ENCODE results near the gene MICALL1. TPM values are rescaled to one million over a fixed set of nuclear protein-coding genes. Genes with fewer than 3 reads are reported as not detected.

The MICALL1 gene
- total RNA-seq, 4 donors from 2014 or later: 26.8 to 87.2 (median 37.3) TPM

DNA sequence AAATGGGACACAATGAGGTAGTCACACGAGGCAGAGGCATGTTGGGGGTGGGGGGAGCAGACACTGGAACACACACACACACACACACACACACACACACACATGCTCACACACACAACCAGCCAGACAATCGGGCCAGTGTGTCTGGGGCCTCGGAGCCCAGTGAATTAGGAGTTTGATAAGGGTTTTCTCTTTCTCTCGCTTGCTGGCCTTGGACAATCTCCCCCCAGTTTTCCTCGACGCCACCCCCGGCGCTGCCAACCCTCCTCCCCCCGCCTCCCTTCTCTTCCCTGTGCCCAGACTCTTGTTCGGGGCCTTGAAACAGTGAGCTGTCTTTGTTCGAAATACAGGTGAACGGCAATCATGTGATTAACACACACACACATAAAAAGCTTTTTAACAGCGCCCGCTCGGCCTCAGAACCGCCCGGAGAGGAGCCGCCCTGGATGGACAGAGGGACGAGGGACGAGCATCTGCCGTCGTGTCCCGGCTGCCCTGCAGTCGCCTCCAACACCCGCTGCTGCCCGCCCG, 79.7 kb downstream of the MICALL1 start:
- intact Hi-C loops (cut with DNase I; ENCODE audit: low total_unique reads): no loop called here
- H3K27ac ChIP-seq: peak overlapping the region in 2 of 4 donors; percentile 37 to 40

DNA sequence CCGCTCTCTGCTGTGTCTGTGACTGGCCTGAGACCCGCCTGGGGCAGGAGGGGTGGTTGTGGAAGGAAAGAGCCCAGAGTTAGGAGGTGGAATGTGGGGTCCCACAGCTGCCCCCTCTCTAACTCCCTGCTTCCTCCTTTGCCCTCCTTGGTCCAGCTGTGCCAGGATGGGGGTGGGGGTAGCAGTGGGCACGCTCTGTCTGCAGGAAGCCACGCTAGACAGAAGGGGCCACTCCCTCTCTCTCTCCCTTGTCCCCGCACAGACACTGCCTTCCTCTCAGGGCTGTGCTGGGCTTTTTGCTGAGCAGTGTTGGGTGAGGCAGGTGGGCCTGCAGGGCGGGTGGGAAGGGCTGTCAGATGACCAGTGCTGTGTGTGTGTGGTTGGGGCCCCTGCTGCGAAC, 80.3 kb downstream of the MICALL1 start:
- DNase-seq: no peak
- in situ Hi-C loops (cut with MboI; ENCODE audit: low pct_ligation_motif_present in 1 of 4, low pct_unique_long_range_greater_than_20kb in 1 of 4, low sequenced_read_pairs in 3 of 4) (no loop called here), intact Hi-C loops (cut with DNase I; ENCODE audit: low total_unique reads) (no loop called here)
- Histone ChIP-seq H3K27ac (peak overlapping the region in 2 of 4 donors; percentile 37 to 40), H3K27me3 (no peaks in the 10 kb centered on the region), H3K4me3 (no peak overlapping the region), H3K36me3 (no peaks in the 10 kb centered on the region), H3K9me3 (no peaks in the 10 kb centered on the region), H3K4me1 (peaks cover 0 to 9% (median 2%) of the 10 kb centered on the region in 4 donors)
- WGBS, 2 donors (ENCODE audit: low coverage in 1 of 2): 74% methylated on average over 6 of the region's 7 CpGs; no CpG with 5 or more reads in 1 of the 2 donors
- TF ChIP-seq POLR2AphosphoS5 (IDR thresholded peaks at IDR 0.05): no peak
- TF ChIP-seq POLR2A (IDR thresholded peaks at IDR 0.05): no peak
- TF ChIP-seq EP300 (IDR thresholded peaks at IDR 0.05; ENCODE audit: low read depth): no peak
- TF ChIP-seq, protein P1, sequence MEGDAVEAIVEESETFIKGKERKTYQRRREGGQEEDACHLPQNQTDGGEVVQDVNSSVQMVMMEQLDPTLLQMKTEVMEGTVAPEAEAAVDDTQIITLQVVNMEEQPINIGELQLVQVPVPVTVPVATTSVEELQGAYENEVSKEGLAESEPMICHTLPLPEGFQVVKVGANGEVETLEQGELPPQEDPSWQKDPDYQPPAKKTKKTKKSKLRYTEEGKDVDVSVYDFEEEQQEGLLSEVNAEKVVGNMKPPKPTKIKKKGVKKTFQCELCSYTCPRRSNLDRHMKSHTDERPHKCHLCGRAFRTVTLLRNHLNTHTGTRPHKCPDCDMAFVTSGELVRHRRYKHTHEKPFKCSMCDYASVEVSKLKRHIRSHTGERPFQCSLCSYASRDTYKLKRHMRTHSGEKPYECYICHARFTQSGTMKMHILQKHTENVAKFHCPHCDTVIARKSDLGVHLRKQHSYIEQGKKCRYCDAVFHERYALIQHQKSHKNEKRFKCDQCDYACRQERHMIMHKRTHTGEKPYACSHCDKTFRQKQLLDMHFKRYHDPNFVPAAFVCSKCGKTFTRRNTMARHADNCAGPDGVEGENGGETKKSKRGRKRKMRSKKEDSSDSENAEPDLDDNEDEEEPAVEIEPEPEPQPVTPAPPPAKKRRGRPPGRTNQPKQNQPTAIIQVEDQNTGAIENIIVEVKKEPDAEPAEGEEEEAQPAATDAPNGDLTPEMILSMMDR (IDR thresholded peaks at IDR 0.05): no peak

More for the DNA sequence above, 79.7 kb downstream of the MICALL1 start:
- 84 to 90% methylated on average over 8 to 27 of the region's 27 CpGs for WGBS, 2 donors (ENCODE audit: low coverage in 1 of 2)
- DNase-seq: no peak
- Histone ChIP-seq H3K27me3 (no peaks in the 10 kb centered on the region), H3K4me3 (no peak overlapping the region), H3K4me1 (peaks cover 0 to 14% (median 4%) of the 10 kb centered on the region in 4 donors), H3K36me3 (no peaks in the 10 kb centered on the region), H3K9me3 (no peaks in the 10 kb centered on the region)
- TF ChIP-seq EP300 (IDR thresholded peaks at IDR 0.05; ENCODE audit: low read depth) (no peak), POLR2AphosphoS5 (IDR thresholded peaks at IDR 0.05) (no peak), POLR2A (IDR thresholded peaks at IDR 0.05) (no peak)
- TF ChIP-seq, protein P1 (IDR thresholded peaks at IDR 0.05): no peak
- in situ Hi-C loops (cut with MboI; ENCODE audit: low pct_ligation_motif_present in 1 of 4, low pct_unique_long_range_greater_than_20kb in 1 of 4, low sequenced_read_pairs in 3 of 4): no loop called here

DNA sequence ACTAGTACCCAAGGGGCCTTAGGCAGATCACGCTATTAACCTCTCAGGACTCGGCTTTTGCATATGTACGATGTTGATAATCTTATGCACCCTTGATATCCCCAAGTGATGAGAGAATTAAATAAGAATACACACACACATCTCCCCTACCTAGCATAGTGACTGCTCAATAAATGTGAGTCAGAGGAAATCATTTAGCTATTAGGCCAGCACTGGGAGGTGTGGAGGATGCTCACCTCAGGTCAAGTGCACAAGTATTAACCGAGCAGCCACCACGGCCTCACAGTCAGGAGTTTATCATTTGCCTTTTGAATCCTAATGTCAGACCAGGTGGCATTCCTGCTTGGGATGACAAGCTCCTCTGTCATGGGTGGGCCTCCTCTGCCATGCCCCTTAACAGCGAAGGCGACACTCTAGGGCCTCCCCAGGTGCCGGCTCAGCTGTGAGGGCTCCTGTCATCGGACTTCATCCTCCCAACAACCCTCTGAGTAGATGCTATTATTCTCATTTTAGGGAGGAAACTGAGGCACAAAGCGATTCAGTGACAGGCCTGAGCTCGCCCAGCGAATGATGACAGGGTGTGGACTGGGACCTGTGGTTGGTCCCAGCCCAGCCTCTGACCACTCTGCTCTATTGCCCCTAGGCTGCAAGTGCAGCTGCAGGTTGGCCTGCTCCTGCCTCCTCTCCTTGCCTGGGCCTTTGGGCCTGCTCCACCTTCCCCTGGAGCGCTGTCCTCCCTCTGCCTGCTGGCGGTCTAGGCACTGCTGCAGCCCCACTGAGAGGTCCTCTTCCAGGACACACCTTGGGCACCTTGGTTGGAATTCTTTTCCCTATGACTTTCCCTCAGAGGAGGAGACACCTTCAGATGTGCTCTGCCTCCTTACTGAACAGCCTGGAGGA, 83.3 kb downstream of the MICALL1 start:
- intact Hi-C loops (cut with DNase I; ENCODE audit: low total_unique reads): no loop called here
- H3K27ac ChIP-seq: no peak overlapping the region

DNA sequence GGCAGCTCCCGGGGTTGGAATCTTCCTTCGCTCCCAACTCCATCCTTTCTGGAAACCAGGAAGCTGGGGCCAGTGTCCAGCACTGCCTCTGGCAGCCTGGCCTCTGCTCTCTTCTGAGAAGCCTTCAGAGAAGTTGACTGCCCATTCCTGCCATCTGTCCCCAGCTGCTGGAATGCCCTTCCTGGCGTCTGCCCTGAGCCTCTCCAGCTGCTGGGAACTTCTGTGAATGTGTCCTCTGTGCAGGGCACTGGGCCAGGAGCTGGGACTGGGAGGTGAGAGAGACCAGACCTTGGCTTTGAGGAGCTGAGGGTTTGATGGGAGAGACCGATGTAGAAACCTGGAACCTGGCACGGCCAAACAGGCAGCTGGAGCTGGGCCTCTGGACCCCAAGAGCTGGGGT, 84.2 kb downstream of the MICALL1 start:
- H3K4me3 ChIP-seq: no peak overlapping the region
- intact Hi-C loops (cut with DNase I; ENCODE audit: low total_unique reads) (no loop called here), in situ Hi-C loops (cut with MboI; ENCODE audit: low pct_ligation_motif_present in 1 of 4, low pct_unique_long_range_greater_than_20kb in 1 of 4, low sequenced_read_pairs in 3 of 4) (no loop called here)
- no peaks in the 10 kb centered on the region for H3K36me3 ChIP-seq
- DNase-seq: no peak
- H3K27me3 ChIP-seq: no peaks in the 10 kb centered on the region
- TF ChIP-seq POLR2AphosphoS5 (IDR thresholded peaks at IDR 0.05): no peak
- no peak for TF ChIP-seq EP300 (IDR thresholded peaks at IDR 0.05; ENCODE audit: low read depth)
- TF ChIP-seq, protein P1 (IDR thresholded peaks at IDR 0.05): no peak
- no peak for TF ChIP-seq POLR2A (IDR thresholded peaks at IDR 0.05)
- H3K27ac ChIP-seq: no peak overlapping the region
- WGBS, 2 donors (ENCODE audit: low coverage in 1 of 2): 48% methylated on average over 5 of the region's 5 CpGs; no CpG with 5 or more reads in 1 of the 2 donors
- no peaks in the 10 kb centered on the region for H3K4me1 ChIP-seq
- H3K9me3 ChIP-seq: no peaks in the 10 kb centered on the region

More for the DNA sequence above, 83.3 kb downstream of the MICALL1 start:
- no peaks in the 10 kb centered on the region for H3K9me3 ChIP-seq
- 92% methylated on average over 14 of the region's 14 CpGs; no CpG with 5 or more reads in 1 of the 2 donors for WGBS, 2 donors (ENCODE audit: low coverage in 1 of 2)
- no peaks in the 10 kb centered on the region for H3K27me3 ChIP-seq
- H3K4me3 ChIP-seq: no peak overlapping the region
- H3K36me3 ChIP-seq: no peaks in the 10 kb centered on the region
- H3K4me1 ChIP-seq: no peaks in the 10 kb centered on the region
- in situ Hi-C loops (cut with MboI; ENCODE audit: low pct_ligation_motif_present in 1 of 4, low pct_unique_long_range_greater_than_20kb in 1 of 4, low sequenced_read_pairs in 3 of 4): no loop called here
- TF ChIP-seq POLR2AphosphoS5 (IDR thresholded peaks at IDR 0.05) (no peak), EP300 (IDR thresholded peaks at IDR 0.05; ENCODE audit: low read depth) (no peak), POLR2A (IDR thresholded peaks at IDR 0.05) (no peak)
- TF ChIP-seq, protein P1 (IDR thresholded peaks at IDR 0.05): no peak
- DNase-seq: no peak

All from transverse colon (tissue), 4 donors.